OCI-LY3 (cell line): ENCODE results near the gene CRISP3.

Source experiments
- H2AFZ ChIP-seq: fragments of 200-600, 300-600 bp; shearing (Covaris generic); 2 replicates; pipeline ENCODE4 v1.6.0; 2014; ENCODE audit warnings: antibody characterized with exemption, low read depth, low read length
- H3K27ac ChIP-seq: fragments of 200-600, 300-600 bp; sonication (generic); 2 replicates; pipeline ENCODE4 v1.5.1; 2014; ENCODE audit warnings: mild to moderate bottlenecking, low read length, moderate library complexity, mixed read lengths
- H3K27me3 ChIP-seq: fragments of 200-600, 300-600 bp; sonication (generic); 2 replicates; pipeline ENCODE4 v1.6.1; 2014; ENCODE audit warnings: low read depth, low read length, mixed read lengths
- H3K36me3 ChIP-seq: fragments of 200-600, 300-600 bp; sonication (generic); replicated peaks from 2 replicates; pipeline ENCODE3; 2014; ENCODE audit warnings: low read depth, low read length, mixed read lengths
- H3K4me1 ChIP-seq: fragments of 300-600, 200-600 bp; sonication (generic); 2 replicates; pipeline ENCODE4 v1.6.1; 2014; ENCODE audit warnings: low read length, mixed read lengths
- H3K4me2 ChIP-seq: fragments of 200-600, 300-600 bp; sonication (generic); 2 replicates; pipeline ENCODE4 v1.6.1; 2014; ENCODE audit warnings: low read length, mixed read lengths
- H3K4me3 ChIP-seq: fragments of 300-600, 200-600 bp; sonication (generic); 2 replicates; pipeline ENCODE4 v1.5.1; 2014; ENCODE audit warnings: antibody characterized with exemption, mild to moderate bottlenecking, low read length, moderate library complexity
- H3K79me2 ChIP-seq: fragments of 300-600, 200-600 bp; shearing (Covaris generic); 2 replicates; pipeline ENCODE4 v1.6.1; 2014; ENCODE audit warnings: mild to moderate bottlenecking, low read length, mixed read lengths
- H3K9ac ChIP-seq: fragments of 300-600, 200-600 bp; shearing (Covaris generic); 2 replicates; pipeline ENCODE4 v1.6.0; 2014; ENCODE audit warnings: mild to moderate bottlenecking, low read length, moderate library complexity
- H3K9me3 ChIP-seq: fragments of 200-600, 300-600 bp; shearing (Covaris generic); 2 replicates; pipeline ENCODE4 v1.6.1; 2014; ENCODE audit warnings: low read length, mixed read lengths; ENCODE audit not compliant: insufficient read depth
- H4K20me1 ChIP-seq: fragments of 200-600, 300-600 bp; sonication (generic); 2 replicates; pipeline ENCODE4 v1.6.1; 2016; ENCODE audit warnings: low read length, mixed read lengths; ENCODE audit not compliant: insufficient read depth
- CTCF ChIP-seq: fragments of 200-600, 300-600 bp; sonication (generic); IDR thresholded peaks from 2 replicates; pipeline ENCODE4 v1.5.1; 2014; ENCODE audit warnings: antibody characterized with exemption, low read length, low read depth
- EZH2phosphoT487 ChIP-seq: fragments of 200-600 bp; shearing (Covaris generic); IDR thresholded peaks from 2 replicates; pipeline ENCODE4 v1.6.1; 2018; ENCODE audit warnings: antibody characterized with exemption, mixed run types, low read depth

The CRISP3 gene

GRCh38 chr6:49744259-49744658 lies at the start of gene CRISP3:
CRISP3 (minus strand) TSS chr6:49744388; CDS start chr6:49744367, 21 bp downstream.
- no peak for TF ChIP-seq CTCF
- Histone ChIP-seq H4K20me1 (no peaks in the 10 kb centered on the region), H3K4me1 (peaks cover 12% of the 10 kb centered on the region), H3K4me3 (no peak within 1 kb of the TSS), H3K36me3 (no peaks in the 10 kb centered on the region), H3K27ac (no peak within 1 kb of the TSS), H3K9me3 (no peaks in the 10 kb centered on the region), H2AFZ (no peak within 1 kb of the TSS), H3K4me2 (no peak within 1 kb of the TSS), H3K9ac (no peak within 1 kb of the TSS), H3K79me2 (no peaks in the 10 kb centered on the region), H3K27me3 (no peaks in the 10 kb centered on the region)

- H3K27ac ChIP-seq: no peak overlapping the region
- H2AFZ ChIP-seq: no peak overlapping the region
- no peak overlapping the region for H3K4me3 ChIP-seq
- H3K79me2 ChIP-seq: no peaks in the 10 kb centered on the region
- H3K36me3 ChIP-seq: no peaks in the 10 kb centered on the region
- H3K27me3 ChIP-seq: no peaks in the 10 kb centered on the region
- no peak overlapping the region for H3K9ac ChIP-seq
- H3K4me1 ChIP-seq: no peaks in the 10 kb centered on the region
- H4K20me1 ChIP-seq: no peaks in the 10 kb centered on the region
- H3K4me2 ChIP-seq: no peak overlapping the region
- TF ChIP-seq EZH2phosphoT487 (no peak), CTCF (no peak)
- no peaks in the 10 kb centered on the region for H3K9me3 ChIP-seq
Measured at GRCh38 chr6:49790341-49790740, 46.2 kb upstream of the CRISP3 start.

GRCh38 chr6:49787176-49787575 lies 43.0 kb upstream of the CRISP3 start, which contains the start of gene PGK2:
PGK2 (minus strand) TSS chr6:49787285; CDS start chr6:49787187, 98 bp downstream.
- Histone ChIP-seq H3K4me1 (no peaks in the 10 kb centered on the region), H3K4me2 (no peak within 1 kb of the TSS), H4K20me1 (no peaks in the 10 kb centered on the region), H3K9me3 (no peaks in the 10 kb centered on the region), H3K4me3 (no peak within 1 kb of the TSS), H3K79me2 (no peaks in the 10 kb centered on the region), H2AFZ (no peak within 1 kb of the TSS), H3K27ac (no peak within 1 kb of the TSS), H3K27me3 (no peaks in the 10 kb centered on the region), H3K36me3 (no peaks in the 10 kb centered on the region), H3K9ac (no peak within 1 kb of the TSS)
- no peak for TF ChIP-seq EZH2phosphoT487
- no peak for TF ChIP-seq CTCF

- H3K27me3 ChIP-seq: no peaks in the 10 kb centered on the region
- H3K9ac ChIP-seq: no peak overlapping the region
- H3K4me2 ChIP-seq: no peak overlapping the region
- H3K79me2 ChIP-seq: no peaks in the 10 kb centered on the region
- H3K4me1 ChIP-seq: no peaks in the 10 kb centered on the region
- H3K27ac ChIP-seq: no peak overlapping the region
- no peaks in the 10 kb centered on the region for H3K9me3 ChIP-seq
- no peaks in the 10 kb centered on the region for H3K36me3 ChIP-seq
- no peaks in the 10 kb centered on the region for H4K20me1 ChIP-seq
- no peak overlapping the region for H3K4me3 ChIP-seq
- no peak for TF ChIP-seq CTCF
- TF ChIP-seq EZH2phosphoT487: no peak
- H2AFZ ChIP-seq: no peak overlapping the region
Measured at GRCh38 chr6:49784272-49784671, 40.1 kb upstream of the CRISP3 start.
